HepG2 (cell line): ENCODE data around the gene HPS3. TPM values are rescaled to one million over a fixed set of nuclear protein-coding genes. Genes with fewer than 3 reads are reported as not detected.
A peak's percentile ranks its signal among the peaks of the same experiment; 100 is the strongest.

Source experiments
- ATF7 ChIP-seq, 2 experiments: fragments of 450-650 bp in 1 of 2; sonication (generic) in 1 of 2; formaldehyde crosslinking in 1 of 2; IDR thresholded peaks; 2 replicates each; pipeline versions ENCODE4 v1.4.0 to v1.6.1; 2016 to 2020; ENCODE audit warnings: antibody characterized with exemption in 1 of 2, mild to moderate bottlenecking in 1 of 2, missing genetic modification reagents in 1 of 2
- CEBPB ChIP-seq: IDR thresholded peaks from 2 replicates; pipeline ENCODE4 v1.6.1; 2011; ENCODE audit warnings: low read depth, low read length, improper control_type of control experiment, borderline replicate concordance
- CENPX ChIP-seq: sonication (generic); formaldehyde crosslinking; IDR thresholded peaks from 2 replicates; pipeline ENCODE4 v1.9.0; 2021; ENCODE audit warnings: mild to moderate bottlenecking, missing genetic modification reagents, moderate library complexity
- GTF3A ChIP-seq: sonication (generic); formaldehyde crosslinking; conservative IDR thresholded peaks from 2 replicates; pipeline ENCODE4 v1.4.0; 2020; ENCODE audit warnings: mild to moderate bottlenecking, missing genetic modification reagents
- HES4 ChIP-seq: sonication (generic); formaldehyde crosslinking; IDR thresholded peaks from 2 replicates; pipeline ENCODE4 v1.9.0; 2021; ENCODE audit warnings: mild to moderate bottlenecking, missing genetic modification reagents, borderline replicate concordance
- MAZ ChIP-seq, 2 experiments: sonication (generic) in 1 of 2; formaldehyde crosslinking in 1 of 2; IDR thresholded peaks; 2 replicates each; pipeline versions ENCODE4 v1.5.0 to v1.6.1; 2012 to 2020; ENCODE audit warnings: low read depth in 2 of 2, mild to moderate bottlenecking in 2 of 2, borderline replicate concordance in 1 of 2, improper control_type of control experiment in 1 of 2, low read length in 1 of 2, missing genetic modification reagents in 1 of 2, moderate library complexity in 1 of 2
- NCOR1 ChIP-seq: fragments of 200-600 bp; sonication (generic); IDR thresholded peaks from 2 replicates; pipeline ENCODE4 v1.7.0; 2017; ENCODE audit warnings: antibody characterized with exemption, low read length, borderline replicate concordance
- NFIB ChIP-seq: sonication (generic); formaldehyde crosslinking; IDR thresholded peaks from 2 replicates; pipeline ENCODE4 v1.9.0; 2021; ENCODE audit warnings: missing genetic modification reagents, mild to moderate bottlenecking, borderline replicate concordance
- NFIC ChIP-seq: IDR thresholded peaks from 2 replicates; pipeline ENCODE4 v1.6.1; 2012; ENCODE audit warnings: mild to moderate bottlenecking, low read length, inconsistent platforms
- NRL ChIP-seq: sonication (generic); formaldehyde crosslinking; IDR thresholded peaks from 2 replicates; pipeline ENCODE4 v1.5.0; 2020; ENCODE audit warnings: missing genetic modification reagents, mild to moderate bottlenecking, moderate library complexity, borderline replicate concordance
- PAWR ChIP-seq: sonication (generic); formaldehyde crosslinking; IDR thresholded peaks from 2 replicates; pipeline ENCODE4 v1.4.0; 2020; ENCODE audit warnings: missing genetic modification reagents, mild to moderate bottlenecking, borderline replicate concordance
- PCBP1 ChIP-seq: fragments of 200-400 bp; formaldehyde crosslinking; IDR thresholded peaks from 2 replicates; pipeline ENCODE4 v1.6.1; 2017; ENCODE audit warnings: mild to moderate bottlenecking, low read depth, low read length, borderline replicate concordance
- PHF21A ChIP-seq: sonication (generic); formaldehyde crosslinking; IDR thresholded peaks from 2 replicates; pipeline ENCODE4 v1.5.0; 2020; ENCODE audit warnings: mild to moderate bottlenecking, missing genetic modification reagents
- RBAK ChIP-seq: sonication (generic); formaldehyde crosslinking; IDR thresholded peaks from 2 replicates; pipeline ENCODE4 v1.5.1; 2020; ENCODE audit warnings: mild to moderate bottlenecking, missing genetic modification reagents
- RXRA ChIP-seq: sonication (generic); formaldehyde crosslinking; IDR thresholded peaks from 2 replicates; pipeline ENCODE4 v1.5.1; 2020; ENCODE audit warnings: missing genetic modification reagents
- SIN3B ChIP-seq: fragments of 150-350 bp; IDR thresholded peaks from 2 replicates; pipeline ENCODE4 v1.6.1; 2014; ENCODE audit warnings: low read length
- SKI ChIP-seq: fragments of 450-650 bp; IDR thresholded peaks from one replicate; pipeline ENCODE4 v1.6.1; 2018; ENCODE audit warnings: mild to moderate bottlenecking; ENCODE audit not compliant: partially characterized antibody
- TFDP2 ChIP-seq: sonication (generic); formaldehyde crosslinking; IDR thresholded peaks from 2 replicates; pipeline ENCODE4 v1.4.0; 2020; ENCODE audit warnings: missing genetic modification reagents
- ZNF33A ChIP-seq: sonication (generic); formaldehyde crosslinking; IDR thresholded peaks from 2 replicates; pipeline ENCODE4 v1.5.1; 2020; ENCODE audit warnings: missing genetic modification reagents, mild to moderate bottlenecking, moderate library complexity, borderline replicate concordance
- ZNF652 ChIP-seq: IDR thresholded peaks from 2 replicates; pipeline ENCODE4 v1.6.1; 2016; ENCODE audit warnings: low read depth, borderline replicate concordance
- ZNF773 ChIP-seq: sonication (generic); formaldehyde crosslinking; IDR thresholded peaks from 2 replicates; pipeline ENCODE4 v1.4.0; 2020; ENCODE audit warnings: missing genetic modification reagents, borderline replicate concordance
- polyA plus RNA-seq, 8 experiments: library from polyadenylated mRNA; depleted of rRNA in 3 of 8; stranded (reverse) in 7 of 8; unstranded in 1 of 8; fragments of >200 nt; fragmentation: Illumina TruSeq in 4 of 8; extraction: Trizol in 4 of 8; gene quantifications; 2 replicates each; pipeline versions ENCODE4 v1.2.1 to v1.2.3, GENCODE V29; 2011 to 2016; ENCODE audit warnings: low read depth in 4 of 8, missing spikeins in 1 of 8, mixed read lengths in 1 of 8; ENCODE audit not compliant: insufficient read depth in 1 of 8
- total RNA-seq, 5 experiments: library from RNA; depleted of rRNA; stranded (reverse); fragments of >200 nt; fragmentation: Illumina TruSeq; extraction: Trizol; gene quantifications; 2 replicates each; pipeline ENCODE4 v1.2.3, GENCODE V29; 2016; ENCODE audit warnings: low read depth in 1 of 5
- TF ChIP-seq, protein P1 (sequence below): sonication (generic); formaldehyde crosslinking; IDR thresholded peaks from 2 replicates; pipeline ENCODE4 v1.4.0; 2020; ENCODE audit warnings: low read depth, missing genetic modification reagents

HPS3 gene
- total and polyA plus RNA-seq, 2 of the 13 experiments (the other 11 are each of a cell fraction or from before 2014, with no cell fraction given): 9.5 to 18.9 TPM

DNA sequence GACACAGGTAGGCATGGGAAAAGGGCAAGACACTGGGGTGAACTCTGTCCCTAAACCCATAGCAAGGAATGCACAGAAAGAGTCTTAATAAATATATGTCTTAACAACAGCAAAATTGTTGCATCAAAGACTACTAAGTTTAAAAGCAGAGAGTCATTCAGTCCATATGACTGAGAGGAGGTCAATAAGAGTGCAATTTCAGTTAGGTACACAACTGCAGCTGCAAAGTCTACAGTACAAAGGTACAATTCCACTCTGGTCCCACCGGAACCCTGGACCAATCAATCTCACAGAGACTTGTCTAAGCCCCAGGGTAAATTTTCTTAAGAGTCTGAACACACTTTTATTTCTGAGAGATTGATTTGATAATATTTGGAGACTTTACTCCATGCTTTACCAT, 85.3 kb downstream of the HPS3 start (continued):
- TF ChIP-seq PAWR (CRISPR knock-in tag) (no peak), CEBPB (peak; percentile 33; the same call in 1 of the 2 replicates), NRL (no peak), PCBP1 (no peak), ZNF652 (peak; percentile 64; the same call in 1 of the 2 replicates), HES4 (CRISPR knock-in tag) (no peak), ATF7 (IDR thresholded peaks at IDR 0.05) (0 out of 2 replicates have a peak, but pooled peaks have one; percentile 8), ATF7 (CRISPR knock-in tag; IDR thresholded peaks at IDR 0.05) (no peak), ZNF33A (CRISPR knock-in tag) (no peak), MAZ (IDR thresholded peaks at IDR 0.05; ENCODE audit: borderline replicate concordance, low read depth, low read length) (no peak), MAZ (CRISPR knock-in tag; IDR thresholded peaks at IDR 0.05; ENCODE audit: low read depth) (no peak), NCOR1 (peak; percentile 98), GTF3A (CRISPR knock-in tag) (no peak), ZNF773 (CRISPR knock-in tag) (no peak), TFDP2 (CRISPR knock-in tag) (no peak), SKI (peak; percentile 62), CENPX (CRISPR knock-in tag) (no peak), SIN3B (no peak), PHF21A (no peak; the same call in 1 of the 2 replicates), RXRA (CRISPR knock-in tag) (peak; percentile 85; the same call in 1 of the 2 replicates), RBAK (CRISPR knock-in tag) (no peak), NFIC (peak; percentile 85), NFIB (CRISPR knock-in tag) (no peak)
- TF ChIP-seq, protein P1, sequence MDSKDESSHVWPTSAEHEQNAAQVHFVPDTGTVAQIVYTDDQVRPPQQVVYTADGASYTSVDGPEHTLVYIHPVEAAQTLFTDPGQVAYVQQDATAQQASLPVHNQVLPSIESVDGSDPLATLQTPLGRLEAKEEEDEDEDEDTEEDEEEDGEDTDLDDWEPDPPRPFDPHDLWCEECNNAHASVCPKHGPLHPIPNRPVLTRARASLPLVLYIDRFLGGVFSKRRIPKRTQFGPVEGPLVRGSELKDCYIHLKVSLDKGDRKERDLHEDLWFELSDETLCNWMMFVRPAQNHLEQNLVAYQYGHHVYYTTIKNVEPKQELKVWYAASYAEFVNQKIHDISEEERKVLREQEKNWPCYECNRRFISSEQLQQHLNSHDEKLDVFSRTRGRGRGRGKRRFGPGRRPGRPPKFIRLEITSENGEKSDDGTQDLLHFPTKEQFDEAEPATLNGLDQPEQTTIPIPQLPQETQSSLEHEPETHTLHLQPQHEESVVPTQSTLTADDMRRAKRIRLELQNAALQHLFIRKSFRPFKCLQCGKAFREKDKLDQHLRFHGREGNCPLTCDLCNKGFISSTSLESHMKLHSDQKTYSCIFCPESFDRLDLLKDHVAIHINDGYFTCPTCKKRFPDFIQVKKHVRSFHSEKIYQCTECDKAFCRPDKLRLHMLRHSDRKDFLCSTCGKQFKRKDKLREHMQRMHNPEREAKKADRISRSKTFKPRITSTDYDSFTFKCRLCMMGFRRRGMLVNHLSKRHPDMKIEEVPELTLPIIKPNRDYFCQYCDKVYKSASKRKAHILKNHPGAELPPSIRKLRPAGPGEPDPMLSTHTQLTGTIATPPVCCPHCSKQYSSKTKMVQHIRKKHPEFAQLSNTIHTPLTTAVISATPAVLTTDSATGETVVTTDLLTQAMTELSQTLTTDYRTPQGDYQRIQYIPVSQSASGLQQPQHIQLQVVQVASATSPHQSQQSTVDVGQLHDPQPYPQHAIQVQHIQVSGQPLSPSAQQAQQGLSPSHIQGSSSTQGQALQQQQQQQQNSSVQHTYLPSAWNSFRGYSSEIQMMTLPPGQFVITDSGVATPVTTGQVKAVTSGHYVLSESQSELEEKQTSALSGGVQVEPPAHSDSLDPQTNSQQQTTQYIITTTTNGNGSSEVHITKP (CRISPR knock-in tag): no peak
